Duodenal mucosa (tissue), 2 donors: ENCODE measurements around the gene ZNF207.
"Not testable (repeated sequence)": the region's sequence is repeated elsewhere in the genome, so short reads cannot be mapped to it uniquely, and the experiment has no call there.

Experiments used
- H3K27ac ChIP-seq: one replicate; pipeline ENCODE4 v1.7.0; 2013; ENCODE audit warnings: low read depth, low read length
- H3K27me3 ChIP-seq, 2 donors: one replicate each; pipeline ENCODE4 v1.7.0; 2013; ENCODE audit warnings: low read length in 2 of 2, control low read depth in 1 of 2; ENCODE audit not compliant: insufficient read depth in 2 of 2, control insufficient read depth in 1 of 2
- H3K36me3 ChIP-seq, 2 donors: one replicate each; pipeline ENCODE4 v1.7.0; 2013; ENCODE audit warnings: low read length in 2 of 2, control low read depth in 1 of 2; ENCODE audit not compliant: insufficient read depth in 2 of 2, control insufficient read depth in 1 of 2
- H3K4me1 ChIP-seq, 2 donors: one replicate each; pipeline ENCODE4 v1.7.0; 2013; ENCODE audit warnings: low read length in 2 of 2, control low read depth in 1 of 2; ENCODE audit not compliant: insufficient read depth in 2 of 2, control insufficient read depth in 1 of 2
- H3K4me3 ChIP-seq, 2 donors: one replicate each; pipeline ENCODE4 v1.7.0; 2013; ENCODE audit warnings: low read length in 2 of 2, low read depth in 1 of 2
- H3K9ac ChIP-seq, 2 donors: one replicate each; pipeline ENCODE4 v1.7.0; 2013; ENCODE audit warnings: low read length in 2 of 2, low read depth in 1 of 2
- H3K9me3 ChIP-seq, 2 donors: one replicate each; pipeline ENCODE4 v1.7.0; 2013; ENCODE audit warnings: low read length in 2 of 2, control low read depth in 1 of 2; ENCODE audit not compliant: control insufficient read depth in 1 of 2

ZNF207 gene

DNA sequence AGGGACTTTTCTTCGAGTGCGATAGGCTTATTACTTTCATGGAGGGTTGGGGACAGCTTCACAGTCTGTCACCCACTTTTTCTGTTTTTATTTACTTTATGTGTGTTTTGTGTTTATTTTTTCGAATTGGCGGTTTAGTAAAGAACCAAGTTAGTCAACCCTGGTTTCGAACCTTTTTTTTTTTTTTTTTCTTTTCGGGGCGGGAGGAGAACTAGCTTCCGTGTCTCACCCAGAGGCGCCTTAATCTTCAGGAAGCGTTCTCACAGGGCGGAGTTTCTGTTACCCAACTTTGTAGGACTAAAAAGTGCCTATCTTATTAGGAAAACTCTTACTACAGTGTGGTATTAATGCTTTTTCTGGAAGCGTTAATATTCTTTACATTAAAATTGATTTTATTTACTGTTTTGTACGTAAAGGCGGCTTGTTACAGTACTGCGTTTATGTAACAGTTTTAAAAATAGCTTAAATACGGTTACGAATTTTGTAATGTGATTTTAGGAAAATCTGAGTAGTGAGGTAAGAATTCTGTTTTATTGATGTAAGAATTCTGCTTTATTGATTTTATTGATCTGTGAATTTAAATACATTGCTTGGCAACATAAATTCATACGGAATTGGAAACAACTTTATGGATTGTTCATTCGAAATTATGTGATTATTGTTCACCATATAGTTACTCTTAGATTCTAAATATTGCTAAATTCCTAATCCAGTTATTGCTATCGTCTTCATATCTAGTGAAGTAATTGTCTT, 885 bp downstream of the ZNF207 start:
- peak overlapping the region; percentile 100 for H3K9ac ChIP-seq
- peaks cover 42 to 46% of the 10 kb centered on the region in 2 donors for H3K4me1 ChIP-seq
- H3K27me3 ChIP-seq: no peaks in the 10 kb centered on the region
- peak overlapping the region; percentile 98 to 100 for H3K4me3 ChIP-seq
- peaks cover 19 to 26% of the 10 kb centered on the region in 2 donors for H3K36me3 ChIP-seq
- H3K27ac ChIP-seq: peak overlapping the region; percentile 97
- no peaks in the 10 kb centered on the region for H3K9me3 ChIP-seq

GRCh38 chr17:32352734-32353133, 2.8 kb downstream of the ZNF207 start:
- peaks cover 19 to 41% of the 10 kb centered on the region in 2 donors for H3K36me3 ChIP-seq
- H3K27me3 ChIP-seq, H3K9me3 ChIP-seq, H3K9ac ChIP-seq, H3K27ac ChIP-seq: not testable (repeated sequence)
- peaks cover 49 to 50% of the 10 kb centered on the region in 2 donors for H3K4me1 ChIP-seq
- peak overlapping the region; percentile 98 to 100 for H3K4me3 ChIP-seq

DNA sequence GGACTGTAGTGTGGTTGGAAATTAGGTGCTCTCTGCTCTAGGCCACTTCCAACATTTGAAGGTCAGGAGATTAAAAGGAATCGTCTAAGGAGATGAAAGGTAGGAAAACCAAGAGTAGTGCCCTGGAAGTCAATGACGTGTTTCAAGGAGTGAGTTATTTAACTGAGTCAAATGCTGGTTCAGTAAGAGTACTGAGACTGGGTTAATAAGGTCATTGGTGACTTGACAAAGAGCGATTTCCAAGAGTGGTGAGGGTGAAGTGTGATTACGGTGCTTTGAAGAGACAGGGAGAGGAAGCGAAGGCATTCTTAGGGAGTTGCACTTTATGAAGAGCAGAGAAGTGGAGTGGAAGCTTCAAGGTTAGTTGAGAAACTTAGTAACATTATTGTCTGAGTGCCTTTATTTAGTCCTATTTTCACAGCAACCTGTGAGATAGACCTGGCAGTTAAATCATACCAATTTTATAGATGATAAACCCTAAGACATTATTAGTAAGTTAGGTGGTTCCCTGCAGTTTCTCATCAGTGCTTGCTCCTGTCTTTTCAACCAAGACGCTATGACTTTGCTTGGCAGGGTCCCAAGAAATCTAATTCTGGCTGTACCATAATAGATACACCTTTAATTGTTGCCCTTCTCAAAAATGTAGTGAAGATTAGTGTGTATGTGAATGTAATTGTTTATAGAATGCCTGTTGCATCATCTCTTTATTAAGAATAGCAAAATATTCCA, 5.9 kb downstream of the ZNF207 start:
- Histone ChIP-seq H3K9ac (no peak overlapping the region), H3K27me3 (no peaks in the 10 kb centered on the region), H3K4me1 (peaks cover 39 to 43% of the 10 kb centered on the region in 2 donors), H3K27ac (no peak overlapping the region), H3K4me3 (no peak overlapping the region), H3K36me3 (peaks cover 31 to 69% of the 10 kb centered on the region in 2 donors), H3K9me3 (no peaks in the 10 kb centered on the region)

DNA sequence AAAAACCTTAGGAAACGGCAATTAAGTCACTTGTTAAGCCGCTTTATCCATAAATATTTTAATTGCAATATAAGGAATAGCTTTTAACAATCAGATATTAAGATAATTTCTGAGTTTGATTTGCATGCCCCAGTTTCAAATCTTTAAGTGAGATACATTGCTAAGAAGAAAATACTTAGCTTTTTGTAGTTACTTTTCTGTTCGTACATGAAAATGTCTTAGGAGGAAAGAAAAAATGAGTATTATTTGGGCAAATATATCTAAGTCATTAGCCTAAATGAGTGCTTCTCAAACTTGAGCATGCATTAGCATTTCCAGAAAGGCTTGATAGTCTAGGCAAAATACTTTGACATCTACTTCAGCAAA, 6.4 kb downstream of the ZNF207 start:
- Histone ChIP-seq H3K9me3 (no peaks in the 10 kb centered on the region), H3K9ac (no peak overlapping the region), H3K27ac (no peak overlapping the region), H3K4me3 (no peak overlapping the region), H3K4me1 (peaks cover 39 to 43% of the 10 kb centered on the region in 2 donors), H3K27me3 (no peaks in the 10 kb centered on the region), H3K36me3 (peaks cover 36 to 75% of the 10 kb centered on the region in 2 donors)

GRCh38 chr17:32356750-32357149, 6.8 kb downstream of the ZNF207 start:
- H3K9me3 ChIP-seq: no peaks in the 10 kb centered on the region
- H3K4me1 ChIP-seq: peaks cover 36 to 40% of the 10 kb centered on the region in 2 donors
- peaks cover 39 to 78% of the 10 kb centered on the region in 2 donors for H3K36me3 ChIP-seq
- no peak overlapping the region for H3K9ac ChIP-seq
- H3K27ac ChIP-seq: no peak overlapping the region
- no peak overlapping the region for H3K4me3 ChIP-seq
- no peaks in the 10 kb centered on the region for H3K27me3 ChIP-seq

DNA sequence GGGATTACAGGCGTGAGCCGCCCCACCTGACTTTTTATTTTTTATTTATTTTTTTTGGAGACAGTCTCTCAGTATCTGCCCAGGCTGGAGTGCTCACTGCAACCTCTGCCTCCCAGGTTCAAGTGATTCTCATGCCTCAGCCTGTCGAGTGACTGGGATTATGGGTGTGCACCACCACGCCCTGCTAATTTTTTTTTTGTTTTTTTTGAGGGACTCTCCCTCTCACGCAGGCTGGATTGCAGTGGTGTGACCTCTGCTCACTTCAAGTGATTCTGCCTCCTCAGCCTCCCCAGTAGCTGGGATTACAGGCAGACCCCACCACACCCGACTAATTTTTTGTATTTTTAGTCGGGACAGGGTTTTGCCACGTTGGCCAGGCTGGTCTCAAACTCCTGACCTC, 7.7 kb downstream of the ZNF207 start:
- peaks cover 31 to 33% of the 10 kb centered on the region in 2 donors for H3K4me1 ChIP-seq
- H3K27me3 ChIP-seq: no peaks in the 10 kb centered on the region
- peaks cover 41 to 84% of the 10 kb centered on the region in 2 donors for H3K36me3 ChIP-seq
- H3K9me3 ChIP-seq: no peaks in the 10 kb centered on the region
- no peak overlapping the region for H3K9ac ChIP-seq
- no peak overlapping the region for H3K27ac ChIP-seq
- H3K4me3 ChIP-seq: no peak overlapping the region

DNA sequence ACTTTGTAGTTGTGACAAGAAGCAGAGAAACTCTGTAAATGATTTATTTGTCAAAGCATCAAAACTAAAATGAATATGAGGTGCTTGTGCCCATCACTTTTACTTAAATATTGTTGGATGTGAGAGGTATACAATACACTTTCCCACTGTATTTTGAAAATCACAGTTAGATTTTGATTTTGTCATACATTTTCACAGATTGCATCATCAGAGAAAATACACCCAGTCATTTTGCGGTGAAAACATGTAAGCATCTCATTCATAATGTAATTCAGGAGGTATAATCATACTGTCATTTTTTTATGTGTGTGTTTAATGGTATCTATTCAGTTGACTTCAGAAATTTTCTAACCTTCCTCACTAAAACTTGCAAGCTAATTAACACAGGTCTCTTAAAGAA, 11.3 kb downstream of the ZNF207 start:
- H3K4me3 ChIP-seq: no peak overlapping the region
- H3K36me3 ChIP-seq: peaks cover 44 to 91% of the 10 kb centered on the region in 2 donors
- no peak overlapping the region for H3K9ac ChIP-seq
- no peaks in the 10 kb centered on the region for H3K27me3 ChIP-seq
- H3K9me3 ChIP-seq: no peaks in the 10 kb centered on the region
- peaks cover 0 to 3% of the 10 kb centered on the region in 2 donors for H3K4me1 ChIP-seq
- no peak overlapping the region for H3K27ac ChIP-seq

GRCh38 chr17:32370426-32370825, 20.5 kb downstream of the ZNF207 start:
- Histone ChIP-seq H3K36me3 (peaks cover 62 to 85% of the 10 kb centered on the region in 2 donors), H3K4me3 (no peak overlapping the region), H3K9me3 (no peaks in the 10 kb centered on the region), H3K27ac (no peak overlapping the region), H3K9ac (no peak overlapping the region), H3K27me3 (no peaks in the 10 kb centered on the region), H3K4me1 (no peaks in the 10 kb centered on the region)

DNA sequence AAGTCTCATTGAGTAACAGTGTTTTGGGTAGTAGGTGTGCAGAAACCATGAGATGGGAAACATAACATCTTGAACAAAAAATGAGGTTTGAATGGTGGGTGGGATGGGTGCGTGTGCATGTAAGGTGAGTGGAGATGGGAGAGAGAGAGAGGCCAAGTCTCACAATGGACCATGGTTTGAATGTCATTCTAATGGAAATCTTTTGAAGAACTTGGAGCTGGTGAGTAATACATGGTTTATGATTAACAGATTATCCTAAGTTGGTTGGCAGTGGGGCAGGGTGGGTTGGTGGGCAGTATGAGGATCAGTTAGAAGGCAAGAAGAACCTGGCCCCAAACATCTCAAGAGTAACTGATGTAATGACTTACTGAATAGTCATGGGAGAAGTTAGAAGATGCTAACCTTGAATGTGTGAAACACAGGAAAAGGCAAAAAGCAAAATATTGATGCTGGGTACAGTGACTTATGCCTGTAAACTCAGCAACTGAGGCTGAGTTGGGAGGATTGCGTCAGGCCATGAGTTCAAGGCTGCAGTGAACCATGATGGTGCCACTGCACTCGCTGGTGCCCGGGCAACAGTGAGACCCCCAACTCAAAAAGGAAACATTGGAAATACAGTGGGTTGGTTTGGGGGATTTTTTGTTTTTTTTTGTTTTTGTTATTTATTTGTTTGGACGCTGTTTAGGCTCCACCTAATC, 32.7 kb downstream of the ZNF207 start:
- Histone ChIP-seq H3K9ac (no peak overlapping the region), H3K9me3 (no peaks in the 10 kb centered on the region), H3K27me3 (no peaks in the 10 kb centered on the region), H3K4me1 (no peaks in the 10 kb centered on the region), H3K4me3 (no peak overlapping the region), H3K27ac (no peak overlapping the region), H3K36me3 (peaks cover 28 to 44% of the 10 kb centered on the region in 2 donors)

DNA sequence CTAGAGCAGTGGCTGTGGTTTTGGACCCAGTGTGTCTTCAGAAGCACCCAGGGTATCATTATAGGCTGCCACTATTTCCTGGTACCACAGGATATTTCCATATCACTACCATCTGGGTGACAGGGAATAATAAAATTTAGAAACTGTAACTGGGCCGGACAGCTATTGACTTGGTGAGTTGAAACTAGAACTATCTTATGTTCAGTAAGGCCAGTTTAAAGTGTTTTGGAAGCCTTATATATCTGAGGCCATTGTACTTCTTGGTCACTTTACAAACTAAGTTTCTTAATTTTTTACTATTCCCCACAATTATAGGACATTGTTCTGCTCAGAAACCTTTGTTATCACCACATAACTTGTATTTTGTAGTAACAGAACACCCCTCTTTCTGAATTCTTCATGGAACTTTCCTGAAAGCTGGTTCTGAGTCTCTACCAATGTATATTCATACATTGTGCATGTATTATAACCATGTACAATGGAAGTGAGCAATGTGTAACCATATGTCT, 34.0 kb downstream of the ZNF207 start:
- Histone ChIP-seq H3K27ac (no peak overlapping the region), H3K27me3 (no peaks in the 10 kb centered on the region), H3K4me1 (no peaks in the 10 kb centered on the region), H3K4me3 (no peak overlapping the region), H3K9me3 (no peaks in the 10 kb centered on the region), H3K9ac (no peak overlapping the region), H3K36me3 (peaks cover 17 to 31% of the 10 kb centered on the region in 2 donors)
